Neural progenitor cell (in vitro differentiated cells): ENCODE measurements around the gene ZNF891. TPM values are rescaled to one million over a fixed set of nuclear protein-coding genes. Genes with fewer than 3 reads are reported as not detected.

Experiments
- DNase-seq: peaks from one replicate; pipeline ENCODE4 v3.0.0-alpha.2; 2016; ENCODE audit warnings: low spot score
- H2AFZ ChIP-seq: fragments of 200-600 bp; sonication (generic); replicated peaks from 2 replicates; pipeline ENCODE4 v1.6.1; 2016; ENCODE audit warnings: antibody characterized with exemption
- H3F3A ChIP-seq: fragments of 200-600 bp; sonication (generic); 2 replicates; pipeline ENCODE4 v1.6.1; 2016; ENCODE audit warnings: antibody characterized with exemption, low read depth
- H3K27ac ChIP-seq: fragments of 200-600 bp; sonication (generic); 2 replicates; pipeline ENCODE4 v1.5.1; 2016; ENCODE audit warnings: mild to moderate bottlenecking
- H3K27me3 ChIP-seq: fragments of 200-600 bp; sonication (generic); 2 replicates; pipeline ENCODE4 v1.6.1; 2016; ENCODE audit warnings: mild to moderate bottlenecking, moderate library complexity
- H3K36me3 ChIP-seq: fragments of 200-600 bp; sonication (generic); 2 replicates; pipeline ENCODE4 v1.5.1; 2016
- H3K4me1 ChIP-seq: fragments of 200-600 bp; sonication (generic); 2 replicates; pipeline ENCODE4 v1.6.1; 2016; ENCODE audit warnings: mixed run types
- H3K4me2 ChIP-seq: fragments of 200-600 bp; sonication (generic); 2 replicates; pipeline ENCODE4 v1.6.1; 2016
- H3K4me3 ChIP-seq: fragments of 200-600 bp; sonication (generic); 2 replicates; pipeline ENCODE4 v1.5.1; 2016
- H3K79me2 ChIP-seq: fragments of 200-600 bp; sonication (generic); 2 replicates; pipeline ENCODE4 v1.6.1; 2016; ENCODE audit warnings: low read depth
- H3K9ac ChIP-seq: fragments of 200-600 bp; sonication (generic); 2 replicates; pipeline ENCODE4 v1.6.1; 2016
- H3K9me3 ChIP-seq: fragments of 200-600 bp; sonication (generic); 2 replicates; pipeline ENCODE4 v1.5.1; 2016; ENCODE audit warnings: low read depth
- H4K20me1 ChIP-seq: fragments of 200-600 bp; sonication (generic); 2 replicates; pipeline ENCODE4 v1.6.1; 2016; ENCODE audit warnings: low read depth
- H3K27ac Mint-ChIP-seq: 3 replicates; pipeline ENCODE4 v1.8.0; 2021; ENCODE audit warnings: mixed read lengths
- H3K27me3 Mint-ChIP-seq: 2 replicates; pipeline ENCODE4 v1.8.0; 2022; ENCODE audit warnings: low read depth, mild to moderate bottlenecking, inconsistent platforms, moderate library complexity, mixed read lengths; ENCODE audit not compliant: insufficient read depth
- H3K36me3 Mint-ChIP-seq: 3 replicates; pipeline ENCODE4 v1.8.0; 2021; ENCODE audit warnings: mixed read lengths
- H3K4me1 Mint-ChIP-seq: 3 replicates; pipeline ENCODE4 v1.8.0; 2021; ENCODE audit warnings: mixed read lengths
- H3K4me3 Mint-ChIP-seq: 3 replicates; pipeline ENCODE4 v1.8.0; 2021; ENCODE audit warnings: mild to moderate bottlenecking, moderate library complexity, mixed read lengths
- H3K9me3 Mint-ChIP-seq: 3 replicates; pipeline ENCODE4 v1.8.0; 2020; ENCODE audit warnings: mixed read lengths
- EZH2 ChIP-seq: fragments of 200-600 bp; sonication (generic); IDR thresholded peaks from 2 replicates; pipeline ENCODE4 v1.6.1; 2017; ENCODE audit warnings: antibody characterized with exemption, mild to moderate bottlenecking, moderate library complexity
- EZH2phosphoT487 ChIP-seq: fragments of 200-600 bp; sonication (generic); IDR thresholded peaks from 2 replicates; pipeline ENCODE4 v1.6.1; 2017; ENCODE audit warnings: antibody characterized with exemption
- total RNA-seq: library from RNA; depleted of rRNA; stranded (reverse); fragments of >200 nt; gene quantifications from 2 replicates; pipeline ENCODE4 v1.2.3, GENCODE V29; 2015; ENCODE audit warnings: low replicate concordance
- TF ChIP-seq, protein P1 (sequence below): fragments of 200-600 bp; sonication (generic); IDR thresholded peaks from 2 replicates; pipeline ENCODE4 v1.5.1; 2017; ENCODE audit warnings: antibody characterized with exemption, mild to moderate bottlenecking

Gene ZNF891
- total RNA-seq, 1 donor from 2014 or later, result 7.2 TPM

DNA sequence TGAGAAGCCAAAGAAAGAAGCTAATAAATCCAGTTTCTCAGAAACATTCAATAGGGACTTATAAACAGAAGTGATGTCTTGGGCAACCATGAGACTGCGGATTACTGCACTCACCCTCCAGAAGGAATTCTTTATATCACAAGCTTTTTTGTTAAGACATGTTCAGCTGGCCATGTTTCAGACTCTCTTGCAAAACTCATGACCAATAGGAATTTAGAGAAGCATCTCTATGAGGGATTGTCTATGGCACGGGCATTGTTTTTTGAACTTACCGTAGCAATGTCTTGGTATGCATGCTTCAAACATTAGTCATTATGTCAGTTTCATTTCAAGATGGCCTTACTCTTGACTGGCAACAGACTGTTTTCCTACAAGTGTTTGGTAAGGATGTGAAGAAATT, 35.7 kb upstream of the ZNF891 start:
- Histone ChIP-seq H3K9me3 (peaks cover 35% of the 10 kb centered on the region), H3K36me3 (no peaks in the 10 kb centered on the region), H4K20me1 (no peaks in the 10 kb centered on the region), H3K4me3 (no peak overlapping the region), H3K27ac (no peak overlapping the region), H3K9ac (no peak overlapping the region), H3K79me2 (no peaks in the 10 kb centered on the region), H2AFZ (no peak overlapping the region), H3K27me3 (no peaks in the 10 kb centered on the region), H3K4me1 (no peaks in the 10 kb centered on the region), H3K4me2 (no peak overlapping the region), H3F3A (no peaks in the 10 kb centered on the region)
- Mint-ChIP-seq H3K4me1 (no peaks in the 10 kb centered on the region), H3K4me3 (no peak overlapping the region), H3K36me3 (no peaks in the 10 kb centered on the region), H3K9me3 (peaks cover 65% of the 10 kb centered on the region), H3K27ac (no peak overlapping the region), H3K27me3 (no peaks in the 10 kb centered on the region)
- TF ChIP-seq EZH2, result no peak
- no peak for TF ChIP-seq EZH2phosphoT487
- TF ChIP-seq, protein P1, sequence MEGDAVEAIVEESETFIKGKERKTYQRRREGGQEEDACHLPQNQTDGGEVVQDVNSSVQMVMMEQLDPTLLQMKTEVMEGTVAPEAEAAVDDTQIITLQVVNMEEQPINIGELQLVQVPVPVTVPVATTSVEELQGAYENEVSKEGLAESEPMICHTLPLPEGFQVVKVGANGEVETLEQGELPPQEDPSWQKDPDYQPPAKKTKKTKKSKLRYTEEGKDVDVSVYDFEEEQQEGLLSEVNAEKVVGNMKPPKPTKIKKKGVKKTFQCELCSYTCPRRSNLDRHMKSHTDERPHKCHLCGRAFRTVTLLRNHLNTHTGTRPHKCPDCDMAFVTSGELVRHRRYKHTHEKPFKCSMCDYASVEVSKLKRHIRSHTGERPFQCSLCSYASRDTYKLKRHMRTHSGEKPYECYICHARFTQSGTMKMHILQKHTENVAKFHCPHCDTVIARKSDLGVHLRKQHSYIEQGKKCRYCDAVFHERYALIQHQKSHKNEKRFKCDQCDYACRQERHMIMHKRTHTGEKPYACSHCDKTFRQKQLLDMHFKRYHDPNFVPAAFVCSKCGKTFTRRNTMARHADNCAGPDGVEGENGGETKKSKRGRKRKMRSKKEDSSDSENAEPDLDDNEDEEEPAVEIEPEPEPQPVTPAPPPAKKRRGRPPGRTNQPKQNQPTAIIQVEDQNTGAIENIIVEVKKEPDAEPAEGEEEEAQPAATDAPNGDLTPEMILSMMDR, result no peak
- no peak for DNase-seq

GRCh38 chr12:133156125-133156690, 26.1 kb upstream of the ZNF891 start:
- no peak overlapping the region for H3K9ac ChIP-seq
- no peak overlapping the region for H3K4me2 ChIP-seq
- peaks cover 3% of the 10 kb centered on the region for H3F3A ChIP-seq
- peaks cover 84% of the 10 kb centered on the region for H3K9me3 Mint-ChIP-seq
- DNase-seq, result no peak
- H3K27me3 Mint-ChIP-seq, result peaks cover 2% of the 10 kb centered on the region
- H3K27ac ChIP-seq, result no peak overlapping the region
- no peaks in the 10 kb centered on the region for H4K20me1 ChIP-seq
- no peaks in the 10 kb centered on the region for H3K27me3 ChIP-seq
- no peak overlapping the region for H3K27ac Mint-ChIP-seq
- no peaks in the 10 kb centered on the region for H3K4me1 Mint-ChIP-seq
- no peak overlapping the region for H2AFZ ChIP-seq
- peaks cover 79% of the 10 kb centered on the region for H3K36me3 Mint-ChIP-seq
- TF ChIP-seq, protein P1, result no peak
- TF ChIP-seq EZH2 (no peak), EZH2phosphoT487 (no peak)
- H3K79me2 ChIP-seq, result no peaks in the 10 kb centered on the region
- no peaks in the 10 kb centered on the region for H3K4me1 ChIP-seq
- no peak overlapping the region for H3K4me3 Mint-ChIP-seq
- peaks cover 73% of the 10 kb centered on the region for H3K36me3 ChIP-seq
- H3K4me3 ChIP-seq, result peak overlapping the region; percentile 10
- peaks cover 63% of the 10 kb centered on the region for H3K9me3 ChIP-seq

- no peak overlapping the region for H3K4me3 ChIP-seq
- no peaks in the 10 kb centered on the region for H3K27me3 ChIP-seq
- H2AFZ ChIP-seq, result no peak overlapping the region
- H3K27ac ChIP-seq, result no peak overlapping the region
- H3K4me2 ChIP-seq, result no peak overlapping the region
- TF ChIP-seq EZH2phosphoT487 (no peak), EZH2 (no peak)
- TF ChIP-seq, protein P1, result no peak
- peaks cover 68% of the 10 kb centered on the region for H3K36me3 ChIP-seq
- H3K9ac ChIP-seq, result no peak overlapping the region
- no peaks in the 10 kb centered on the region for H3F3A ChIP-seq
- H3K9me3 ChIP-seq, result peaks cover 39% of the 10 kb centered on the region
- H3K4me1 ChIP-seq, result no peaks in the 10 kb centered on the region
- Mint-ChIP-seq H3K27me3 (no peaks in the 10 kb centered on the region), H3K36me3 (peaks cover 75% of the 10 kb centered on the region), H3K9me3 (peaks cover 76% of the 10 kb centered on the region), H3K4me1 (no peaks in the 10 kb centered on the region), H3K4me3 (no peak overlapping the region), H3K27ac (no peak overlapping the region)
- H3K79me2 ChIP-seq, result no peaks in the 10 kb centered on the region
- no peak for DNase-seq
- H4K20me1 ChIP-seq, result no peaks in the 10 kb centered on the region
Observed at GRCh38 chr12:133145981-133146380, 15.9 kb upstream of the ZNF891 start.
